NCI-H774 (cell line): ENCODE measurements around the gene RFC2.
"Not testable (repeated sequence)": the region's sequence is repeated elsewhere in the genome, so short reads cannot be mapped to it uniquely, and the experiment has no call there.

Source experiments
- DNase-seq: peaks from one replicate; lab custom pipeline; 2025; lab: John Stamatoyannopoulos, UW

The RFC2 gene

GRCh38 chr7:74248156-74248555, 6.0 kb downstream of the RFC2 start:
- no peak for DNase-seq

DNA sequence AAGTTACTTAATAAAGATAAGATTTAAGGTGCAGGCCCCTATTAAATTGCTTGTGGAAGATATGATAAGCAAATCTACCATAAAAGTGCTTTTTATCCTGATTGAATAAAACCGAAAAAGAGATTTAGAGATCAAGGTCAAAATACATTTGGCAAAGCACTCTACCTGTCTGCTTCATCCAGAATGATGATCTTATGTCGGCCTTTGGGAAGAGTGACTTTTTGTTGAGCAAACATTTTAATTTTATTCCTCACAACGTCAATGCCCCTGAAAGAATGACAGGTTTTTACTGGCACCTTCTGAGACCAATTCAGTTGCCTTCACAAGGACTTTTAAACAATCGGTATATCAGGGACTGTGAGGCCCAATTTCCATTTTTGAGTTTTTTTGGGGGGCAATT, 7.7 kb downstream of the RFC2 start:
- no peak for DNase-seq

DNA sequence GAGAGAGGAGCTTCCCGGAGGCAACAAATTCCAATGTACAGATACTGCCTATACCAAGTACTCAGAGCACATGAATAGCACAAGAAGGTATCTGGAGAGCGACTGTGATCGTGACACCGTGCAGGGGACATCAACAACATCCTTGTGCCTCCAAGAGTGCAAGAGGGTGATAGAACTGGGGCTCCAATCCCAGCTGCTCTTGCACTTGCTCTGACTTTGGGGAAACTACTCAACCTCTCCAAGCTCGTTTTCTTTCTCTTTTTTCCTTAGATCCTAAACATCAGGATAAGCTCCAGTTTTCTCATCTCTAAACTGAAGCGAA, 12.1 kb downstream of the RFC2 start:
- DNase-seq, result no peak

- no peak for DNase-seq
Measured at GRCh38 chr7:74240482-74240881, 13.7 kb downstream of the RFC2 start.

DNA sequence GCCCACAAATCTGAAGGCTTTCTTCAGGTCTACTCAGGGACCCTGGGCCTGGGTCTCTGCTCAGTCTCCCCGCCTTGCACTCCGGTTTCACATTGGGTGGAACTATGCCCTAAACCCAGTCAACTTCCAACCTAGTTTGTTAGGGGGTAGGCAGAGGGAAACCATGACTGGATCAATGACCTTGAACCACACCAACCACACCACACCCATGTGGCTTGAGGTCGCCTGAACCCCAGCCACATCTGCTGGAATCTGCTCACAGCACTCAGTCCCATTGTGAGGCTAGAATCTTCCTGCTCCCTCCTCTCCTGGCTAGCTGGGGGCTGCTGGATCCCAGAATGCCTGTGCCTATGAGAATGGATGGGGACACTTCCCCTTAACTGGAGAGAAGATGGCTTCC, 17.9 kb downstream of the RFC2 start:
- no peak for DNase-seq

GRCh38 chr7:74235518-74236268, 18.5 kb downstream of the RFC2 start:
- no peak for DNase-seq

- no peak for DNase-seq
Measured at GRCh38 chr7:74233655-74234285, 20.4 kb downstream of the RFC2 start.

GRCh38 chr7:74231232-74231590, 23.0 kb downstream of the RFC2 start:
- no peak for DNase-seq

- no peak for DNase-seq
Measured at GRCh38 chr7:74230446-74231231, 23.6 kb downstream of the RFC2 start.

- DNase-seq, result no peak
Measured at GRCh38 chr7:74228951-74229900, 25.0 kb downstream of the RFC2 start.

DNA sequence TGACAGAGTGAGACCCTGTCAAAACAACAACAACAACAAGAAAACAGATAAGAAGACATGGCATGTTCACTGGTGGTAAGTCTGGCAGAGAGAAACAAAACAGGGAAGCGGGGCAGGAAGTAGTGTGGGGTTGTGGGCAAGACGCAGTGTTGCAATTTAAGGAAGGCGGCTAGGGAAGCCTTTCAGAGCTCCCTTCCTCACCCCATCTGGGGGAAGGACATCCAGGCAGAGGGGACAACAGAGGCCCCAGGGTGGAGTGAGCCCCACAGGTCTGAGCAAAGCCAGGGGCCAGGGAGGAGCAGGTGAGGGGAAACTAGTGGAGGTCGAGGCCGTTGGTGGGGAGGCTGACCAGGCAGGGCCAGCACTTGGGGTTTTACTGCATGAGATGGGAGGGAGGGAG, 27.6 kb downstream of the RFC2 start:
- DNase-seq, result no peak

- no peak for DNase-seq
Measured at GRCh38 chr7:74225400-74225799, 28.8 kb downstream of the RFC2 start.

DNA sequence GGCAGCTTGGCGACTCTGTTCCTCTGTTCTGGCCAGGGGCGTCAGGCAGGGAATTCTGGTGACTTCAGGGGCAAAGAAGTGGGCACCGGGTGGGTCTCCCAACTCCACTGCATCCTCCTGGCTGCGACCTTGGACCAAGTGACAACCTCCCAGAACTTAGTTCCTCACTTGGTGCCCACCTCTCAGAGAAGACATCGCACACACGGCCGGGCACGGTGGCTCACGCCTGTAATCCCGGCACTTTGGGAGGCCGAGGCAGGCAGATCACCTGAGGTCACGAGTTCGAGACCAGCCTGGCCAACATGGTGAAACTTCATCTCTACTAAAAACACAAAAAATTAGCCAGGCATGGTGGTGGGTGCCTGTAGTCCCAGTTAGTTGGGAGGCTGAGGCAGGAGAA, 29.3 kb downstream of the RFC2 start:
- not testable (repeated sequence) for DNase-seq

- no peak for DNase-seq
Measured at GRCh38 chr7:74224511-74224832, 29.7 kb downstream of the RFC2 start.

GRCh38 chr7:74223711-74224510, 30.3 kb downstream of the RFC2 start:
- DNase-seq, result no peak

- DNase-seq, result no peak
Measured at GRCh38 chr7:74222851-74223710, 31.1 kb downstream of the RFC2 start.

GRCh38 chr7:74221713-74222112, 32.5 kb downstream of the RFC2 start:
- DNase-seq, result no peak

GRCh38 chr7:74220229-74220628, 34.0 kb downstream of the RFC2 start:
- DNase-seq, result no peak

DNA sequence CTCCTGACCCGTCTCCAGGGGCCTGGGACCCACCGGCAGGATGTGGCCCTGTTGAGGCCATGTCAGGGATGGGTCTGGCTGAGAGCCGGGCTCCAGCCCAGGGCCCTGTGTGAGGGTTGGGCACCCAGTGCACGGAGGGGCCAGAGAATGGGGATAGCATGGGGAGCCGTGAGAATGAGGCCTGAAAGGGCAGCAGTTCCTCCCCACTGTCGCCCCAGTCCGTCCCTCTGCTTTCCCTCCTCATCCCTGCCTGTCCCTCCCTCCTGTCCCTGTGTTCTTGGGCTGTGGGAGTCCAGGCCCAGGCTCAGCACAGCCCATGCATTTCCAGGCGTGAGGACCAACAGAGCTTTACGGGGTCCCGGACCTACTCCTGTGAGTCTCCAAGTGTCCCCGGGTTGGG, 34.8 kb downstream of the RFC2 start:
- DNase-seq, result no peak

- DNase-seq, result no peak
Measured at GRCh38 chr7:74218343-74218698, 35.9 kb downstream of the RFC2 start.
